ENCODE measurements around the gene LSM7.

The LSM7 gene

DNA sequence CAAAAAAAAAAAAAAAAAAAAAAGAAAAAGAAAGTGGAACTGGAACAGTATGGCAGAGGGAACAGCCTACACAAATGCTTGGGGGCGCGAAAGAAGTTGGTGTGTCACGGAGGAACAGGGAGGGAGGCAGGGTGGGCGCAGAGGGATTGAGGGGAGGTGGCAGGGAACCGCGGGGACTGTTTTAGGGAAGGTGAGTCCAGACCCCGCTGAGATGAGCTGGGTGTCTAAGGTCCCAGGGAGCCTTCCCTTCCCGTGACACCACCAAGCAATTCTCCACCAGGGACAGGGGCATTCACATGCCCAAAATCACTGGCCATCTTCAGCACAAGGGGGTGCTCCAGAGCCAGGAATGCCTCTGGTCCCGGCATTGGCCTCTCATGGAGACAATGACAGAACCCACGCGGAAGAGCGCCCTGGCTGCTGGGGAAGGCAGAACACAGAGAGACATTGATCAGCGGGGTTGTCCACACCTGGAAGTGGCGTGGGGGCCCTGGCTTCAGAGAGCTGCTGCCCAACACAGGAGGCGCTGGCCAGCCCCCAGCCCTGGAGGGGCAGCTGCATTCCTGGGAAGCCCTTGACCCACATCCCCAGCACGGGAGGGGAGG is 53.4 kb downstream of the LSM7 start:
- DNase-seq, result peak; percentile 84

- no peak for DNase-seq
Measured at GRCh38 chr19:2274185-2274711, 54.1 kb downstream of the LSM7 start.

DNA sequence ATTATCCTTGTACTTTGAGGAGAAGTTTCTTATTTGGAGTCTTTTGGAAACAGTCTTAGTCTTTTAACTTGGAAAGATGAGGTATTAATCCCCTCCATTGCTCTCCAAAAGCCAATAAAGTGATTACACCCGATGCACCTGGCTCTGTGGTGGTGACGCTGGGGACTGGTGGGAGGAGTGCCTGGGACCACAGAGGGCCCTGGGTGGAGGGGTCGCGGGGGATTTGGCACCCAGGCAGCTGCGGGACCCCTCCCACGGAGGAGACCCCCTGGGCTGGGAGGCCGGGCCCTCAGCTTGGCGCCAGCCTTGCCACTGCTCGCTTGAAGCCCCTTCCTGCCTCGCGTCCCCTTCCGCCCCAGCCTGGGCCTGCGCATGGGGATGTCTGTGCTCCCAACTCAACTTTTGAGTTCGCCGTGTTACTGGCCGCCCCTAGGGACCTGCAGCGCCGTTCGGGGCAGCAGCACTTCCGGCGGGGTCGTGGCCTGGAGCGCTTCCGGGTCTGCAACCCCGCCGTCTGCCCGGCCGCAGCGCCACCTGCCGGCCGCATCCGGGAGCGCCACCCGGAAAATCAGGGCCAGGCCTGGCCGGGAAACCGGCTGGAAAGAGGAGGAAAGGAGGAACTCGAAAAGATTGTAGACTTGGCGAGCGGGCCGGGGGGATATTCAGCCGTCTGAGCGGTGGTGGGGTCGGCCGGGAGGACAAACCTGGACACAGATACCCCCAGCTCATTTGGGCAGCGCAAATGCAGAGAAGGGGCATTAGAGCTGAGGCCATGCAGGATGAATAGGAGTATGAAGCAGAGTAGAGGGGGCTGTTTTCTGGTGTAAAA is 54.8 kb downstream of the LSM7 start:
- peak; percentile 90 for DNase-seq

All from hematopoietic multipotent progenitor cell treated with erythropoietin and hydrocortisone succinate and interleukin-3 and kit ligand, for 6 days (in vitro differentiated cells).